Measurements from ENCODE around the gene ARHGAP5.
"Not testable (repeated sequence)": the region's sequence is repeated elsewhere in the genome, so short reads cannot be mapped to it uniquely, and the experiment has no call there.

Gene ARHGAP5

GRCh38 chr14:32110548-32110896 is 33.4 kb downstream of the ARHGAP5 start:
- no peak for DNase-seq

- no peak for DNase-seq
Measured at GRCh38 chr14:32121536-32121935, 44.4 kb downstream of the ARHGAP5 start.

GRCh38 chr14:32121948-32122347 is 44.8 kb downstream of the ARHGAP5 start:
- no peak for DNase-seq

GRCh38 chr14:32126899-32127730 is 50.0 kb downstream of the ARHGAP5 start:
- DNase-seq = not testable (repeated sequence)

GRCh38 chr14:32127731-32128654 is 50.9 kb downstream of the ARHGAP5 start:
- DNase-seq = not testable (repeated sequence)

GRCh38 chr14:32128703-32129102 is 51.6 kb downstream of the ARHGAP5 start:
- DNase-seq = no peak

GRCh38 chr14:32129124-32129523 is 52.0 kb downstream of the ARHGAP5 start:
- DNase-seq = no peak

GRCh38 chr14:32131689-32132088 is 54.6 kb downstream of the ARHGAP5 start:
- DNase-seq = not testable (repeated sequence)

- no peak for DNase-seq
Measured at GRCh38 chr14:32134448-32135097, 57.5 kb downstream of the ARHGAP5 start.

- no peak for DNase-seq
Measured at GRCh38 chr14:32136027-32136825, 59.1 kb downstream of the ARHGAP5 start.

GRCh38 chr14:32137313-32137712 is 60.2 kb downstream of the ARHGAP5 start:
- DNase-seq = no peak

- DNase-seq = no peak
Measured at GRCh38 chr14:32137892-32138291, 60.8 kb downstream of the ARHGAP5 start.

GRCh38 chr14:32142341-32142740 is 65.2 kb downstream of the ARHGAP5 start:
- DNase-seq = no peak

GRCh38 chr14:32142754-32143437 is 65.8 kb downstream of the ARHGAP5 start:
- no peak for DNase-seq

- DNase-seq = no peak
Measured at GRCh38 chr14:32150392-32150791, 73.3 kb downstream of the ARHGAP5 start.

GRCh38 chr14:32166029-32166428 is 88.9 kb downstream of the ARHGAP5 start:
- DNase-seq = no peak

- DNase-seq = no peak
Measured at GRCh38 chr14:32166924-32167323, 89.8 kb downstream of the ARHGAP5 start.

- DNase-seq = no peak
Measured at GRCh38 chr14:32167907-32168306, 90.8 kb downstream of the ARHGAP5 start.

GRCh38 chr14:32169191-32169590 is 92.1 kb downstream of the ARHGAP5 start:
- DNase-seq = no peak

- no peak for DNase-seq
Measured at GRCh38 chr14:32171469-32171868, 94.4 kb downstream of the ARHGAP5 start.

GRCh38 chr14:32183151-32184058 is 106.3 kb downstream of the ARHGAP5 start:
- DNase-seq = no peak

All from CD4-positive, alpha-beta T cell treated with Interleukin-17A for 1 hour (primary cell).